AG08396 (cell line): ENCODE results near the gene CARD9.

Experiments
- DNase-seq: peaks from one replicate; pipeline ENCODE4 v3.0.0; 2012; ENCODE audit warnings: low spot score, mixed read lengths

Gene CARD9

DNA sequence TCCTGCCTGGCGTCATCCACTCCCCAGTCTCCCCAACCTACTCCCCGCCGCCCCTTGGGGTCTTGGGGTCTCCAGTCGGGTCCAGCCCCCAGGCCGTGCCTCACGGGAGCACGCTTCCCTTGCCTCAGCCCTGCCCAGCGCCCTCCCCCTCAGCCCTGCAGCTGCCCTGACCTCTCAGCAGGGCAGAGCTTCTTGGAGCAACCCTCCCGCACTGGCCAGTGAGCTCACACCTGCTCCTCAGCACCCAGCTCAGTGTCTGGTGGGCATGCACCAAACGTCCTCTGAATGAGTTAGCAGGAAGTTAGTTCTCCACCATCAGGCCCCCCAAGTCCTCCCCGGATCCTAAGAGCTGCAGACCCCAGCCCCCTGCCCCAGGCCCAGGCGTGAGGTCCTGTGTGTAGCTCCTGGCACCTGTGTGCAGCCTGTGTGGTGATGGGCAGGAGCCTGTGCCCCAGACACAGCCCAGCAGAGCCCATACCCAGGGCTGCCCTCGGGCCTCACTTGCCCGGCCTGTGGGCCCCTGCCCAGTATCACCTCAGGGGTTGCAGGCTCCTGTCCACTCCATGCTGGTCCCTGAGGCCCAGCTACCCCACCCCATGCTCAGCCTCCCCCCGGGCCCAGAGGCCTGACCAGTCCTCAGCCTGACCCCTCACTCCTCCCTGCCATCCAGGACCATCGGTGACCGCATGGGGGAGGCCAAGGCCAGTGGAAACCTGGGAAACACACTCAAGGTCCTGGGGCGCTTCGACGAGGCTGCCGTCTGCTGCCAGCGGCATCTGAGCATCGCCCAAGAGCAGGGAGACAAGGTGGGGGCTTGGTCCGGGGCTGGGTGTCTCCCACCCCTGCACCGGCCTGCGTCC lies 37.9 kb downstream of the CARD9 start:
- DNase-seq: no peak

DNA sequence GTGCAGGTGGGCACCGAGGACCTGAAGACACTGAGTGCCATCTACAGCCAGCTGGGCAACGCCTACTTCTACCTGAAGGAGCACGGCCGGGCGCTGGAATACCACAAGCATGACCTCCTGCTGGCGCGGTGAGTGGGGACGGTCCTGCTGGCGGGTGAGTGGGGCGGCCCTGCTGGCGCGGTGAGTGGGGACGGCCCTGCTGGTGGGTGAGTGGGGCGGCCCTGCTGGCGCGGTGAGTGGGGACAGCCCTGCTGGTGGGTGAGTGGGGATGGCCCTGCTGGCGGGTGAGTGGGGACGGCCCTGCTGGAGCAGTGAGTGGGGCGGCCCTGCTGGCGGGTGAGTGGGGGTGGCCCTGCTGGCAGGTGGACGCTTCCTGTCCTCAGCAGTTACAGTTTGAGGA lies 38.9 kb downstream of the CARD9 start:
- DNase-seq: no peak

DNA sequence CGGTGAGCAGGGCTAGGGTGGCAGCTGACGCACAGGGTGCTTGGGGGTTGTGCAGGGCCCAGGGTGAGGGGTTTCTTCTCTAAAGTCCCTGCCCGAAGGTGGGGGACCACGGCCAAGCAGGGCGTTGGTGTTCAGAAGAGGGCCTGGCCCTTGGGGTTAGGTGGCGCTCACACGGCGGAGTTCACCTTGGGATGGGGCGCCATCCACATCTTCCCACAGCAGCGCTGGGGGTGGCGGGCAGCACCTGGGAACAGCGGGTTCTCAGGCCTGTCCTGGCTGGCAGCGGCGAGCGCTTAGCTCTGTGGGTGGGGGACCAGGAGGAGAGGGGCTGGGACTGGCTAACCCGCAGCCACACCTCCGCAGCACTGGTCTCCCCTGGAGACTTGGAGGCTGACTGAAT lies 40.0 kb downstream of the CARD9 start:
- no peak for DNase-seq

DNA sequence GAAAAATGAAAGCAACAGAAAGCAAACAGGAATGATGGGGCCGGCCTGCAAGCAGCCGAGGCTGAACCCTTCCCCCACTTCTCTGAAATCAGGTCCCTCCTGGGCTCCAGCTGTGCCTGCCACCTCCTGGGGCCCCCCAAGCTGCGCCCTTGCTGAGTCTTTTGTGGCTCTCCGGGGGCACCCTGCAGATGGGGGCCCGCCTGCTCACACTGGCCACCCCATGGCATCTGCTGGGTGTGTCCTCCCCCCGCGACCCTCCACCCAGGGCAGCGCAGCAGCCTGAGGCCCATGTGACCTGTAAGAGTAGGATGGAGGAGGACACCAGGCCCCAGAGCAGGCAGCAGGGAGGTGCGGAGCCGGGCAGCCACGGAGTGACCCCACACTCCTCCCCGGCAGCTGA lies 40.4 kb downstream of the CARD9 start:
- DNase-seq: no peak

DNA sequence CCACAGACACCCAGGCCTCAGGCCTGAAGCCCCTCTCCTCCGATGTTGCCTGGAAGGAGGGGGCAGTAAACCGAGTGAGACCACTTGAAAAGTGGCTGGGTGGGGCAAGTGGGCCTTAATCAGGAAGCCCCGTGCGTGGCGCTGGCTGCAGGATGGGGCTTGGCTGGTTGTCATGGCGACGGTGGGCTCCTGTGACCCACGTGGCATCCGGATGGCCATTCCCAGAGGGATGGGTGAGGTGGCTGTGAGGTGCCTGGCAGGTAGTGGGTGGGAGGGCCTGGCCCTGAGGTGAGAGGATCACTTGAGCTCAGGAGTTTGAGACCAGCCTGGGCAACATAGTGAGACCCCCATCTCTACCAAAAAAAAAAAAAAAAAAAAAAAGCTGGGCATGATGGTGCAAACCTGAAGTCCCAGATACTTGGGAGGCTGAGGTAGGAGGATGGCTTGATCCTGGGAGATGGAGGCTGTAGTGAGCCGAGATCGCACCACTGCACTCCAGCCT lies 40.9 kb downstream of the CARD9 start:
- DNase-seq: no peak

DNA sequence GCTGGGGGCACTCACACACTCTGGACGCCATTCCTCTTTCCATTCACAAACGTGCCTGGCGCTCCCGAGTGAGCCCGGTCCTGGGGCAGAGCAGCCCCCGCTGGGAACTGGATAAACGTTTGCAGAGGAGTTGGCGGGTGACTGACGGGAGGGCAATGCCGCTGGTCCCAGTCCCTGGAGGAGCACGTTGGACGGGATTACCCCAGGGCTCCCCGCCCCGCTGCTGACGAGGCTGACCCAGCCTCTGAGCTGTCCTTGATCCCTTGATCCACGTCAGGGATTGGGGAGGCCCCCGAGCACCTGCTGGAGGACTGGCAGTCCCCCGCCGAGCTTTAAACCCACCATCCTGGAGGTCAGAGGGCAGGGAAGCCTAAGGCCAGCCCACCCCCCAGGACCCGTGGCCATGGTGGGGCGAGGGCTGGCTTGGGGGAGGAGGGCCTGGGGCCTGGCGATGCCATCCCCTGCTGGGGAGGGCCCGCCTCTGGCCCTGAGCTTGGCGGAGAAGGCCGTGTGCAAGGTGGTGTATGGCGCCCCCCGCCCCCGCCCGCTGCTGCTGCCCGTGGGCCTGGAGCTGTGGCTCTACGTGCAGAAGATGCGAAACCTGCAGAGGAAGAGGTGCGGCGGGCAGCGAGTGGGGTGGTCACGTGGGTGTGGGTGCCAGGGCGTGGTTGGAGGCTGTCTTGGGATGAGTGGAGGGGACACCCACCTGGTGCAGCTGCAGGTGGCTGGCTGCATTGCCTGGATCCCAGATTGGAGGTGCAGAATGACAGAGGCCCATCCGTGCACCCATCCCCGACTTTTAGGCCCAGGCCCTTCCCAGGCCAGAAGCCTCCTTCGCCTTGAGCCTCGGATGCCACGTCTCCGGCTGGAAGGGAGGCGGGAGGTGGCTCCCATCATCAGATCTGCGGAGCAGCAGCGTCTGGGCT lies 41.6 kb downstream of the CARD9 start:
- no peak for DNase-seq

DNA sequence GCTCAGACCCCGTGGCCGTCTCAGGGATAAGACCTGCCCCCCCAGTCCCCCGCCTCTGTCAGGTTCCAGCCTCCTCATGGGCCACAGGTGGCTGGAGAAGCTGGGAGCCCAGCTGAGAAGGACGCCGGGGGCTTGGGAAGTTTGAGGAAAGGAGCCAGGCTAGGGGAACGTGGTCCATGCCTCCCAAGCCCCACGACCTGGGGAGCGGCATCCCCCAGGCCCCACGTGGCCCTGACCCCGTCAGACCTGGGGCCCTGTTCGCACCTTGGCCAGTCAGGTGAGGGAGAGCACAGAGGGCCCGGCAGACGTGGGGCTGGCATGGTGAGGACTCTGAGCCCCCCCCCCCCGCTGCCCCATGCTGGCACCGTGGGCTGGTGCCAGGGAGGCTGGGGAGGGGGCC lies 42.4 kb downstream of the CARD9 start:
- DNase-seq: no peak

DNA sequence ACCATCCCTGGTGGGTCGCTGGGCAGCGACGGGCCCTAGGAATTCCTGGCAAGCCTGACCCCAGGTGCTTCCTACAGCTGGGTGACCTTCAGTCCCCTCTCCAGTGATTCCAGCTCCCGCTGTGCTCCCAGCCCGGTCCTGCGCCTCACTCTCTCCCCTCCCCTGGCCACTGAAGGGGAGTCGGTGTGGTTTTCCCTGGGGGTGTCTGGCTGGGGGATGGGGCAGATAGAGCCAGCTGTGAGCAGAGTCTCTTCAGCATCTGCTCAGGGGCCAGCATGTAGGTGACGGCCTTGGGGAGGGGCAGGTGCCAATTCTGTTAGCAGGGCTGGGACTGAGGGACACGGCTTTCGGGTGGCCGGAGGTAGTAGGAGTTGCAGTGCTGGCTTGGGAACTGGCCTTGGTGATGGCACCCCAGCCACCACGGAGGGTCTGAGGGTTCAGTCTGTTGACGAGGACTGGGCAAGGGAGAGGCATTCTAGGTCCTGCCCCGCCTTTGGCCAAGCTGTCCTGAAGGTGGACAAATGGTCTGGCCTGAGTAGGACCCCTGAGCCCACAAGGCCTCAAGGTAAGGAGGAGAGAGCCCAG lies 43.0 kb downstream of the CARD9 start:
- DNase-seq: no peak

DNA sequence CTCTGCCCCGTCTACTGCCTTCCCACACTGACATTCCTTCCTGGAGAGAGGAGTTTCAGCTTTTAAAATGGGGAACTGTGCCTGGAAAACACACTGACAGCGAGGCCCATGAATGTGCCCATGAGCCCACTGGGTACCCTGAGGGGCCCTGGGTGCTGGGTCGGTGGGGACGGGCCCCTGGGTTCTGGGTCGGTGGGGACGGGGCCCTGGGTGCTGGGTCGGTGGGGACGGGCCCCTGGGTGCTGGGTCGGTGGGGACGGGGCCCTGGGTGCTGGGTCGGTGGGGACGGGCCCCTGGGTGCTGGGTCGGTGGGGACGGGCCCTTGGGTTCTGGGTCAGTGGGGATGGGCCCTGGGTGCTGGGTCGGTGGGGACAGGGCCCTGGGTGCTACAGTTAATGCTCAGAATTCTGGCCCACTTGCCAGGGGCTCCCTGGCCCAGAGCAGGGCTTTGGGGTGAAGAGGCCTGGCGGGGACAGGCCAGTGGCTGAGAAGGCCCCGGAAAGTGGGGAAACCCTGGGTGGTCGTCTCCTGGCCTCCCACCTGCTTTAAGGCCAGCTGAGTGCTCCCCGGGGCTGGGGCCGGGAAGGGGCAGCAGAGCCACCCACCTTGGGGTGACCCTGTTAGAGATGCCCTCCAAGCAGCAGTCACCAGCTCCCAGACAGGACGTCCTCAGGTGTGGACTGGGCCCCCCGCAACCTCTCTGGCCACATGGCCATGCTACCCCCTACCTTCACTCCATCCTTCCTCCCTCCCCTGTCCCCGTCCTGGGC lies 43.6 kb downstream of the CARD9 start:
- no peak for DNase-seq

DNA sequence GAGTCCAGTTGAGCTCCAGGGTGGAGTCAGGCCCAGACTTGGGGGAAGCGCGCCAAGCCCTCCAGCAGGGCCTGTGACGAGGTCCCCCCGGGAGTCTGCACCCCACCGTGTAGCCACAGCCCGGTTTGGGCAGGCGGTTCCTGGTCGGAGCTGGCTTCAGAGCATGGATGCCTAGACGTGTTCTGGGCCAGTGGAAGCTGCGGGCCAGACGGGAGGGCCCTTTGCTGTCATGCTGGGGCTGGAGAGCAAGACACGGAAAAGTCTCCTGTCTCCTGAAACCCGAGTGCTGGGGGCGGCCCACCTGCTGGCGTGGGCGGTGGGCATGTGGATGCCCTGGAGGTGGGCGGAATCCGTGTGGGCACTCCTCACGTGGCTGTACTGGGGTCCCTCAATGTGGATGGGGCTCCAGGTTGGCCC lies 44.2 kb downstream of the CARD9 start:
- DNase-seq: peak; percentile 47

DNA sequence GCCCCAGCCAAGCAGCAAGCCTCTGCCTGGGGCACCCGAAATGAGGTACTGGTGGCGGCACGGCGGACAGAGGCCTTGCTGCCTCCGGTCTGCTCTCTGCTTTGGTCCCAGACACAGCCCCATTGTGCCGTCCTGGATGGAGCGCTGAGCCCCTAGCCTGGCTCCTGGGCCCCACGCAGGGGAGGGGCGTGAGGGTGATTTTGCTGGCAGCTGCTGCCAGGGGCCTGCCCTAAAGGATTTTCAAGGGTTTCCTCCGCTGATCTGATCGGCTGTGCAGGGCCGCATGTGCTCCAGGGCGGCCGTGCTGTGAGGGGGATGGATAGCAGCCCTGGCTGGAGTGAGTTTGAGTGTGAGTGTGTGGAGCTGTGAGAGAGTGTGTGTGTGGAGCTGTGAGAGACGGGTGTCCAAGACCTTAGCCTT lies 44.8 kb downstream of the CARD9 start:
- peak; percentile 73 for DNase-seq

DNA sequence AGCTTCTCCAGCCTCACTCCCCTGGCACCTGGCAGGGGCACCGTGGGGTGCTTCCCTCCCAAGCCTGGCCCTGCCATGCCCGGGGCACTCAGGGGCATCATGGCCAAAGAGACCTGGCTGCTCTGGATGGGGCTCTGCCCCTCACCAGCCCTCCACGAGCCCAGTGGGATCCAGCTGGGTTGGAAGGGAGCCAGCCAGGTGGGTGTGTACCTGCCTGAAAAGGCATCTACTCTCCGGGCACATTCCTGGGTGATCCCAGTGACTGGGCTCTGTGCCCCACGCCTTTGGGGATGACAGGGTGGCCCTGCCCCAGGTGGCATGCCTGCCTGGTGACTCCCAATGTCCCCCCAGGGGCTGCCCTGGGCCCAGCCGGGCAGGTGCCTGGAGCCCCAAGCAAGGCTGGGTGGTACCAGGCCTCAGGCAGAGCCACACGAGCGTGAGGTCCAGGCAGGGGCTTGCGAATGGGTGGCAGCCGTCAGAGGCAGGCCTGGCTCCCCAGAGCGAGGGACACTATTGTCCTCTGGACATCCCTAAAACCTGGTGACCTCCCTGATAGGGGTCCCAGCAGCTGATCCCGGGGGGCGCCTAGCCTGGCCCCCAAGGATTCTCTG lies 45.4 kb downstream of the CARD9 start:
- no peak for DNase-seq

DNA sequence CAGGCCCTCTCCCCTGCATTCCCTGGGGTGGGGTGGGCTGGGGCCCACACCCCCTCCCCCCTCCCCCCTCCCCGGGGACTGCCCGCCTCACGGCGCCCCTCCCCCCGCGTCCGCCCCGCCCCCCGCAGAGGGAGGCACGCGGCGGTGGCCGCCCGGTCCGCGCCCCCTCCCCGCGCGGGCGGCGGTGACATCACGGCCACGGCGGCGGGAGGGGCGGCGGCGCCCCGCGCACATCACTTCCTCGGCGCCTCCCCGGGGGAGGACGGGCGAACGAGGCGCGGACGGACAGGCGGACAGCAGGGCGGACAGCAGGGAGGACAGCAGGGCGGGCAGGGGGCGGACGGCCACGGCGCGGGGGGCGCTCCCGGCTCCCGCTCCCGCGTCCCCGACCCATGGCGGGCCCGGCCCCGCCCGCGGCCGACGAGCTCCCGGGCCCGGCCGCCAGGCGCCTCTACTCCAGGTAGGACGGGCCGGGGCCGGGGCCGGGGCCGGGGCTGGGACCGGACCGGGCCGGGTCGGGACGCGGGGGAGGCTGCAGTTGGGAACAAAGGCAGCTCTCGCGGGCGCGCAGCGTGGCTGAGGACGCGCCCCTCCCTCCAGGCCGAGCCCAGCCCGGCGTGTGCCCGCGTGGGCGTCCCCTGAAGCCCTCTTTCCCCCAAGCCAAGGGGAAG lies 46.0 kb downstream of the CARD9 start, which contains the start of gene GPSM1:
TSS of gene GPSM1 (plus strand) at position 236 of the 671 bp plus-strand sequence. CDS start at position 393, 157 bp downstream.
- DNase-seq: peak; percentile 90

DNA sequence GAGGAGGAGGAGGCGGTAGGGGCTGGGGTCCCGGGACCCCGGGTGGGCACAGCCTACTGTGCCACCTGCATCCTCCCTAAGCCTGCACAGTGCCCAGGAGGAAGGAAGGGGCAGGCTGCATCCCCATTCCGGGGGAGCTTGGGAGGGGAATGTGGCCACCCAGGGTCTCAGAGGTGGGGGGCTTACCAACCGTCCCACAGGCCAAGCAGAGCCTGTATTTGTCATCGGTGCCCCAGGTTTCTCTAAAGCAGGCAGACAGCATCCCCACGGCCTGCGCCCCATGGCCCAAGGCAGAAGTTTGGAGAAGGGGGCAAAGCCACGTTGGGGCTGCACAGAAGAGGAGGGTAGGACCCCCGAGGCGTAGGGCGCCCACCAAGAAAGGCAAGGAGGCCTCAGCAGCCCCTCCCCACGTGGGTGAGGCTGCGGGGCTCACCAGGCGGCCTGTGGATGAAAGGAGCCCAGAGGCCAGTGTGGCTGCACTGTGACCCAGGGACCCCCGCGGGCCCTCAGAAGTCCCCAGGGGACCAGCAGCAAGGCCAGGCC lies 46.6 kb downstream of the CARD9 start:
- peak; percentile 42 for DNase-seq

DNA sequence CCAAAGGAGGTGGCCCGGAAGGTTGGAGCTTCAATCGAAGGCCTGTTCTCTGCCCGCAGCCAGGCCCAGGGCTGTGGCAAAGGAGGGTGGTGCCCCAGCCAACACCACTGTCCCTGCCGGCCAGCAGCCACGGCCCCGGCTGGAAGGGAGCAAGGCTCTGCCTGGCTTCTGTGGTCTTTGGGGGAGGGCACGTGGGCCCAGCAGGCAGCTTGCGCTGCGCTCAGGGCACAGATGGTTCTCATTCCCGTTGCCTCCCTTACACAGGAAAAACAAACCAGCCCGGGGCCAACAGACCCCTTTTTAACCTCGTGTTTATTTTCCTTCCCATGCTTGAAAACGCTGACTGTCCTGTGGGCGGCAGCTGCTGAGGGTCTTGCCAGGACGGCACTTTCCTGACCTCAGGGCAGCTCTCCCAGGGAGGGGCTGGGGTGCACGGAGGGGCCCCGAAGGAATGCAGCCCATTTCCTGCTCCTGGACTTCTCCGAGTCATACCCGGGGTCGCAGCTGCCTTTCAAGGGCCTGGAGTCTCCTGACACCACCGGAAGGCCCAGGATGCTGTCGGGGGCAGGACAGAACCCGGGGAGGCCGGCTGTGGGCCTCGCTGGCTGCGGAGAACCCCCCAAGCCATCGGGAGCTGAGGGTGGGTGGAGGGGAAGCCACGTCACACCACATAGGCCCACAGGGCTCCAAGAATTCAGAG lies 47.3 kb downstream of the CARD9 start:
- peak; percentile 94 for DNase-seq

DNA sequence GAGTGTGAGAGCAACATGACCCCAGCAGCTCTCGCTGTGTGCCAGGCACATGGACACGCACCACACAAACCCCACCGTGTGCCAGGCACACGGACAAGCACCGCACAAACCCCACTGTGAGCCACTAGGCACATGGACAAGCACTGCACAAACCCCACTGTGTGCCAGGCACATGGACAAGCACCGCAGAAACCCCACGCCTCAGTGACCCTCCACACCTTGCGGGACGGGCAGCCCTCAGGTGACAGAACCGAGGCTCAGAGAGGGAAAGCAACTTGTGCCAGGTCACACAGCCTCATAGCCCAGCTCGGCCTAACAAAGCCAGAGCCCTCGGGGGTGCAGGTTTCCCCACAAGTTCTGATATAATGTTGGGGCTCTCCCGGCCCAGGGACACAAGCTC lies 48.1 kb downstream of the CARD9 start:
- DNase-seq: no peak

DNA sequence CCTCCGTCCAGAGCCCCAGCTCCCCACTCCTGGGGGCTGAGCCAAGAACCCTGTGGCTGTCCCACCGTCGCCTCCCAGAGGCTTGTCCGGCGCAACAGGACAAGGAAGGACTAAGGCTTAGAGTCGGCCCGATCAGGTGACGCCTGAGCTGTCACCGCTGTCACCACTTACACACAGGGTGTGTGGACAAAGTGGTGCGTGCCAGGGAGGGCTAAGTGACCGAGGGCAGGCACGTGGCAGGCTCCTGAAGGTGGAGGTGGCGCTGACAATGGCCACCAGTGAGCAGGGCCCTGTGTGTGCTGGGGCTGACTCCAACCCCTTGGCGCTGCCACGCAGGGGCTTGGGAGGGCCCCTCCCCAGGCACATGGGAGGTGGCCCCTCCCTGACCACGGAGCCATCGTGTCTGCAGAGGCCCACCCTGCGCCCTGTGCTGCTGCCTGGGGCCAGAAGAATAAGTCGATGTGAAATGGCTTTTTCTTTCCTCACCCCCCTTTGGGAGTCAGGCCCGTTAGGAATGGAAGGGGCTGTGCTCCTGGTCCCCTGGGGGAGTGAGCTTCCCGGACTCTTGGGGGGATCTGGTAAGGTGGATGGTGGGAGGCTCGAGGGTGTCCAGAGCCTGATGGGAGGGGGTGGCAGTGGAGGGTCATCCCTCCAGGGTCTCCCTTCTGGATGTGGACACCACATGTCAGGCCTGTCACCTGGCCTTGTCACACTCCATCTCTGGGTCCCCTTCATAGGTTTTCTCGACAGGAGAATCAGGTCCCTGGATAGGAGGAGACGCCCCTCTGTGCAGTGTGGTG lies 48.8 kb downstream of the CARD9 start:
- DNase-seq: no peak

DNA sequence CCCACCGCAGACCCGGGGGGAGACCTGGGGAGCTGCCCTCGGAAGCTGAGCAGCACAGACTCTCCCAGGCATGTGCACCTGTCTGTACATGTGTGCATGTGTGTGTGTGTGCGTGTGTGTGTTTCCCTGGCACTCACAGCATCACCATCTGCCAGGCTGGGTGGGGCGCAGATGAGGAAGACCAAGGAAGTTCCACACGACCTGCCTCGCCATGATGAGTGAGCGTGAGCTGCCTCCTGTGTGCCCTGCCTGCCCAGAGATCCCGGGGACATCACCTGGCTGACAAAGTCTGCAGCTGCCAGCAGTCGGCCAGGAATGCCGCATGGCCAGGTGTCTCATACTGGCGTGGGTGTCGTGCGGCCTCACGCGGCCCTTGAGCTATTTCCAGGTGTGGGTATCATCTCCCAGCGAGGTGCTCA lies 50.1 kb downstream of the CARD9 start:
- no peak for DNase-seq
